HG02763 (cell line): Measurements from ENCODE around the gene ATG101.

Source experiments
- ATAC-seq: cut with Tn5 transposase; IDR thresholded peaks from one replicate; pipeline ENCODE4 v1.9.1; 2021; ENCODE audit warnings: mild to moderate bottlenecking, moderate library complexity; ENCODE audit not compliant: unreplicated experiment

The ATG101 gene

GRCh38 chr12:52069327-52070184 lies at the start of gene ATG101:
TSS of gene ATG101 (plus strand) at chr12:52069978. CDS start at chr12:52073651, 3,673 bp downstream.
- ATAC-seq: peak; percentile 95

- ATAC-seq: no peak
Observed at GRCh38 chr12:52020539-52021336, 49.0 kb upstream of the ATG101 start.

GRCh38 chr12:52022841-52023181 lies 47.0 kb upstream of the ATG101 start:
- ATAC-seq: no peak

- no peak for ATAC-seq
Observed at GRCh38 chr12:52023182-52023975, 46.4 kb upstream of the ATG101 start.

GRCh38 chr12:52023976-52024688 lies 45.6 kb upstream of the ATG101 start:
- ATAC-seq: no peak

GRCh38 chr12:52024845-52025230 lies 44.9 kb upstream of the ATG101 start:
- no peak for ATAC-seq

- no peak for ATAC-seq
Observed at GRCh38 chr12:52026263-52026662, 43.5 kb upstream of the ATG101 start.

GRCh38 chr12:52027085-52027843 lies 42.5 kb upstream of the ATG101 start:
- no peak for ATAC-seq

- no peak for ATAC-seq
Observed at GRCh38 chr12:52029685-52030084, 40.1 kb upstream of the ATG101 start.

- ATAC-seq: no peak
Observed at GRCh38 chr12:52032446-52032803, 37.4 kb upstream of the ATG101 start.

GRCh38 chr12:52032804-52033445 lies 36.9 kb upstream of the ATG101 start:
- ATAC-seq: peak; percentile 91

- no peak for ATAC-seq
Observed at GRCh38 chr12:52033446-52034140, 36.2 kb upstream of the ATG101 start.

- no peak for ATAC-seq
Observed at GRCh38 chr12:52035190-52035589, 34.6 kb upstream of the ATG101 start.

- no peak for ATAC-seq
Observed at GRCh38 chr12:52035926-52036325, 33.9 kb upstream of the ATG101 start.

- peak; percentile 35 for ATAC-seq
Observed at GRCh38 chr12:52036587-52037171, 33.1 kb upstream of the ATG101 start.

GRCh38 chr12:52037248-52037861 lies 32.4 kb upstream of the ATG101 start:
- ATAC-seq: no peak

GRCh38 chr12:52038447-52038846 lies 31.3 kb upstream of the ATG101 start:
- ATAC-seq: no peak

GRCh38 chr12:52041035-52041434 lies 28.7 kb upstream of the ATG101 start:
- ATAC-seq: no peak
